GM19328 (cell line): ENCODE results near the gene FUNDC2.

Source experiments
- ATAC-seq: cut with Tn5 transposase; IDR thresholded peaks from one replicate; pipeline ENCODE4 v1.9.1; 2021; ENCODE audit warnings: mild to moderate bottlenecking, moderate library complexity; ENCODE audit not compliant: unreplicated experiment

Gene FUNDC2

GRCh38 chrX:155023907-155024833 is 2.5 kb upstream of the FUNDC2 start:
- no peak for ATAC-seq

- ATAC-seq, result no peak
Observed at GRCh38 chrX:155026420-155026726, 271 bp upstream of the FUNDC2 start.

GRCh38 chrX:155027509-155028066 is 944 bp downstream of the FUNDC2 start:
- ATAC-seq, result no peak

GRCh38 chrX:155028129-155028528 is 1.5 kb downstream of the FUNDC2 start:
- no peak for ATAC-seq

GRCh38 chrX:155028877-155029291 is 2.2 kb downstream of the FUNDC2 start:
- no peak for ATAC-seq

GRCh38 chrX:155031657-155032056 is 5.0 kb downstream of the FUNDC2 start:
- ATAC-seq, result no peak

GRCh38 chrX:155035688-155036087 is 9.0 kb downstream of the FUNDC2 start:
- ATAC-seq, result no peak

- no peak for ATAC-seq
Observed at GRCh38 chrX:155046129-155046810, 19.6 kb downstream of the FUNDC2 start.

GRCh38 chrX:155046811-155047528 is 20.3 kb downstream of the FUNDC2 start:
- ATAC-seq, result no peak

GRCh38 chrX:155048977-155049619 is 22.5 kb downstream of the FUNDC2 start:
- no peak for ATAC-seq

- ATAC-seq, result no peak
Observed at GRCh38 chrX:155052738-155053498, 26.3 kb downstream of the FUNDC2 start.

GRCh38 chrX:155053656-155054055 is 27.0 kb downstream of the FUNDC2 start:
- ATAC-seq, result no peak

GRCh38 chrX:155054255-155054654 is 27.6 kb downstream of the FUNDC2 start:
- ATAC-seq, result no peak

- ATAC-seq, result no peak
Observed at GRCh38 chrX:155055494-155055893, 28.9 kb downstream of the FUNDC2 start.

GRCh38 chrX:155056471-155056870 is 29.8 kb downstream of the FUNDC2 start:
- ATAC-seq, result no peak

- peak; percentile 80 for ATAC-seq
Observed at GRCh38 chrX:155056877-155057792, 30.5 kb downstream of the FUNDC2 start.

GRCh38 chrX:155061760-155062159 is 35.1 kb downstream of the FUNDC2 start:
- ATAC-seq, result no peak

GRCh38 chrX:155065035-155065734 is 38.5 kb downstream of the FUNDC2 start:
- ATAC-seq, result no peak
